DMS114 treated with DMSO at 0.1 percent for 48 hours (cell line): ENCODE results near the gene PARP2.

Experiments used
- DNase-seq: peaks from one replicate; lab custom pipeline; 2025; ENCODE audit not compliant: unreplicated experiment; lab: John Stamatoyannopoulos, UW

PARP2 gene

DNA sequence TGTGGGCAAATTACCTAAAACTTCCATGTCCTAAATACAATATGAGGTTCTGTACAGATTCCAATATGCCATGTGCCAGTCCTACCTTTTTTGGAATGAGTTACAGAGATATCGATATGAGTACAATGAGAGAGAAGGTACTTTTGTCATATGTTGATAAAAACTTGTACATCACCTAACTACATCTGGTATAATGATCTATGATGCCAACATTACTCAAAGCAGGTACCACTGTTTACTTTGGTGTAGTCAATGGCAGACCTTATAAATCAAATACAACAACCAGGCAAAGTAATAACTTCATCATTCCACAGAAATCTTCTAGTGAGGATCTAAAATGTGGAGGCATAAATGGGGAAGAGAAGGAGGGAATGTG lies 57.1 kb downstream of the PARP2 start:
- DNase-seq: no peak

DNA sequence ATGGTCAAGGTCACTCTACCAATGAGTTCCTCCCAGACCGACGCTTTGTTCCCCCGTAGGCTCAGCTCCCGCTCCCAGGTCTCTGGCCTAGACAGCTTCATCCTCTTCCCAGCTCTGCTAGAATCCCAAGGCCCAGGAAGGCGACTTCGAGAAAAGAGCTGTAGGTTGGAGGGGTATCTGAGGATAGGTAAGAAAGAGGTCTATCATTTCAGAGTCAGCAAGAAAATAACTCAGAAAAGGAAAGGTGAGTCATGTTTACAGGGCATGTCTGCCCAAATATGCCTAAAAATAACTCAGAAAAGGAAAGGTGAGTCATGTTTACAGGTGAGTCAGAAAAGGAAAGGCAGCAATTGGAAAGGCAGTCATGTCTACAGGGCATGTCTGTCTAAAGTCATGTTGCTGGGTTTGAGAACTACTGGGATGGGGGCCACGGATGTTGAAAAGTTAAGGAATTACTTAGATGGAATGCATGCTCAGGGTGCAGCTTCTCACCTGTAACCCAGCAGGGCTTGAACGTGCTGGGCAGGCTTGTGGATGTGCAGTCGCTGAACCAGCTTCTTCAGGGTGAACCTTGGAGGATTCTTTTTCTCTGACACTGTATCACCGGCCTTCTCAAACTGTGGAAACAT lies 57.6 kb downstream of the PARP2 start:
- no peak for DNase-seq

DNA sequence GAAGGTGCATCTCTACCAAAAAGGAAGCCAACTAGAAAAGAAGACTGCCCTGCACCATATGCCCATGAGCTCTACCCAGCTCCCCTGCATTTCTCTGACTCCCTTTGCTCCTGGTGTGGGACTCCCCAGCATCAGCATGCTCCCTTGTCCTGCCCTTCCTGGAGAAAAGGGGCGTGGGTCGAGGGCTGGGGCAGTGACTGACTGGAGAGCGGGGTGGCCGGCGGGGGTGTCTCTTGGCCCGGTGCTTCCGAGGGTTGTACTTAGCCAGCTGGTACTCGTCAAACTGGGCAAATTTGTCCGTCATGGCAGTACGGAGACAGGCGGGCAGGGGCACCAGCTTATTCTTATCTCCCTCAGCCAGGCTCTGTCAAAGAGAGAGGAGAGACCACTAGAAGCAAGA lies 60.1 kb downstream of the PARP2 start:
- DNase-seq: no peak
